Measurements from ENCODE around the gene PHF21A. TPM values are rescaled to one million over a fixed set of nuclear protein-coding genes. Genes with fewer than 3 reads are reported as not detected.

The PHF21A gene
- total and polyA plus RNA-seq, 10 of the 15 experiments (the other 5 are each of a cell fraction or from before 2014, with no cell fraction given): 2.6 to 37.2 (median 16.0) TPM

DNA sequence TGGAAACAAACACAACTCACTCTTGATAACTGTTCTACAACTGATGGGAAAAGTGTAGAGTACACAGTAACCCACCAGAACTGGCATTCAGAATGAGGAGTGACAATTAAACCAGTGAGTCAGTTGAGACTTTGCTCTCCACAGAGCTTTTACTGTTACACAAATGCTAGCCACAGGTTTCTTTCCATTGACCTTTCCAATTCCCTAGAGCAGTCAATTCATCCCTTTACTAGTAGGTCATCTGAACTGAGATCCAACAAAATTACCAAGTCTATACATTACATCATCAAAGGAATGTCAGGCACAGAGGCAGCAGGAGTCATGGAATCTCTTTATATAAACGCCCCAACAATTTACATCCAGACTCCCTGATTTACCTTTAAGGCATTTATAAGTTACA, 65.9 kb downstream of the PHF21A start:
- WGBS (ENCODE audit: insufficient coverage, insufficient replicate concordance, low lambda C conversion rate, missing lambda C conversion rate): 84% methylated on average over 1 of the region's 1 CpG
- CTCF ChIA-PET: interaction anchor here (1.3 kb wide), 1 partner anchor 90 kb away, joined by 6 read pairs; no protein-coding TSS in a partner anchor
- H3K4me3 ChIP-seq: no peak overlapping the region
- in situ Hi-C loops (cut with MboI): no loop called here
- POLR2A ChIA-PET: no interaction called here
- no peak overlapping the region for H3K9ac ChIP-seq (ENCODE audit: control insufficient read depth, insufficient read depth, low read length)
- no peaks in the 10 kb centered on the region for H3K4me1 ChIP-seq (ENCODE audit: control insufficient read depth, insufficient read depth, low read length)
- intact Hi-C loops (cut with micrococcal nuclease; ENCODE audit: unreplicated experiment): no loop called here
- RAD21 ChIA-PET (ENCODE audit: unreplicated experiment): no interaction called here
- H4K20me1 ChIP-seq (ENCODE audit: control insufficient read depth, insufficient read depth): no peaks in the 10 kb centered on the region
- no peak for FAIRE-seq
- no peaks in the 10 kb centered on the region for H3K36me3 ChIP-seq (ENCODE audit: control insufficient read depth in 2 of 2, insufficient read depth in 2 of 2, low read length in 1 of 2)
- H3K9me3 ChIP-seq (replicated peaks; ENCODE audit: control insufficient read depth, insufficient read depth, low read length): no peaks in the 10 kb centered on the region
- BruUV-seq (replicated peaks): no TSS peak
- SMC1A ChIA-PET (ENCODE audit: uncharacterized antibody, unreplicated experiment): interaction anchor here (1.0 to 1.5 kb wide), 3 partner anchors 11 to 46 kb away, joined by 3 to 4 read pairs (median 4); no protein-coding TSS in a partner anchor
- H3K4me2 ChIP-seq (ENCODE audit: control insufficient read depth, insufficient read depth): no peak overlapping the region
- no peak overlapping the region for H3K27ac ChIP-seq (ENCODE audit: control insufficient read depth, insufficient read depth)
- H3K79me2 ChIP-seq (ENCODE audit: control insufficient read depth, insufficient read depth, low read length): no peaks in the 10 kb centered on the region
- DNase-seq (ENCODE audit: low read depth, low spot score): no peak
- no peak for TF ChIP-seq HCFC1 (IDR thresholded peaks at IDR 0.05; ENCODE audit: low read length)
- no peak overlapping the region for H2AFZ ChIP-seq (ENCODE audit: control insufficient read depth, low read depth, low read length)
- H3K27me3 ChIP-seq (replicated peaks in 1 of 2; ENCODE audit: control insufficient read depth in 2 of 2, insufficient read depth in 2 of 2, low read length in 1 of 2): no peaks in the 10 kb centered on the region
- ATAC-seq: no peak

DNA sequence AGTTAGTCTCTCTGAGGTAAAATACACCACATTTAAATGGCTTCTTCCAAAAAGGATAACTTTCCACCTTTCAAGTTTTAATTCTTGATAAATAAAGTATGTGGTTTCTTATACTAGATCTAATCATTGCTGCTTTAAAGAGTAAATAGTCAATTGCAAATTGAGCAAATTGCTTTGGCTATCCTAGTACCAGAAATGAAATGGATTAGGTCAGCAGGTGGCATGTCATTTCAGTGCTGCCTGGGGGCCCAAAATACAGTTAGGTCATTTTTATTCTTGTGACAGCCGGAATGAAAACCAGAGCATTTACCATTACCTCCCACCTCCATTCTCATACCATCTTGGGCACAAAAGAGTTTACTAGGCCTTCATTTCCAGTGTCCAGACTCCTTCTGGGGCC, 70.2 kb downstream of the PHF21A start:
- intact Hi-C loops (cut with micrococcal nuclease; ENCODE audit: unreplicated experiment): no loop called here
- no peak for DNase-seq (ENCODE audit: low read depth, low spot score)
- Histone ChIP-seq H3K4me1 (ENCODE audit: control insufficient read depth, insufficient read depth, low read length) (no peaks in the 10 kb centered on the region), H3K9me3 (replicated peaks; ENCODE audit: control insufficient read depth, insufficient read depth, low read length) (no peaks in the 10 kb centered on the region), H3K4me2 (ENCODE audit: control insufficient read depth, insufficient read depth) (no peak overlapping the region), H3K27ac (ENCODE audit: control insufficient read depth, insufficient read depth) (no peak overlapping the region), H2AFZ (ENCODE audit: control insufficient read depth, low read depth, low read length) (no peak overlapping the region), H3K27me3 (replicated peaks in 1 of 2; ENCODE audit: control insufficient read depth in 2 of 2, insufficient read depth in 2 of 2, low read length in 1 of 2) (no peaks in the 10 kb centered on the region), H3K36me3 (ENCODE audit: control insufficient read depth in 2 of 2, insufficient read depth in 2 of 2, low read length in 1 of 2) (peaks cover 0 to 2% of the 10 kb centered on the region in 2 experiments; a peak in 1 of 4 replicates), H3K9ac (ENCODE audit: control insufficient read depth, insufficient read depth, low read length) (no peak overlapping the region), H4K20me1 (ENCODE audit: control insufficient read depth, insufficient read depth) (no peaks in the 10 kb centered on the region), H3K4me3 (no peak overlapping the region), H3K79me2 (ENCODE audit: control insufficient read depth, insufficient read depth, low read length) (no peaks in the 10 kb centered on the region)
- ChIA-PET POLR2A (no interaction called here), RAD21 (ENCODE audit: unreplicated experiment) (no interaction called here), SMC1A (ENCODE audit: uncharacterized antibody, unreplicated experiment) (interaction anchor here (0.6 to 1.2 kb wide), 3 partner anchors 30 to 233 kb away, joined by 3 read pairs; no protein-coding TSS in a partner anchor), CTCF (interaction anchor here (0.9 to 1.3 kb wide), 3 partner anchors 21 to 192 kb away, joined by 3 to 4 read pairs (median 3); no protein-coding TSS in a partner anchor)
- in situ Hi-C loops (cut with MboI): no loop called here
- FAIRE-seq: no peak
- no peak for ATAC-seq
- BruUV-seq (replicated peaks): no TSS peak
- TF ChIP-seq EED (IDR thresholded peaks at IDR 0.05; ENCODE audit: low read depth) (no peak), MYC (IDR thresholded peaks at IDR 0.05; ENCODE audit: insufficient read depth, insufficient read length, insufficient replicate concordance, low read length, severe bottlenecking) (no peak), POLR2AphosphoS2 (IDR thresholded peaks at IDR 0.05; ENCODE audit: low read depth, low read length) (no peak)
- 100% methylated on average over 1 of the region's 1 CpG for WGBS (ENCODE audit: insufficient coverage, insufficient replicate concordance, low lambda C conversion rate, missing lambda C conversion rate)

All from GM12878 (cell line).